Activated naive CD4-positive, alpha-beta T cell treated with anti-CD3 and anti-CD28 coated beads, Interleukin-2, amount 50 U/mL, for 24 hours (primary cell): ENCODE results near the gene CELF4.

Experiments used
- H3K27ac Mint-ChIP-seq: one replicate; pipeline ENCODE4 v1.8.0; 2021; ENCODE audit warnings: mild to moderate bottlenecking, mixed read lengths
- H3K27me3 Mint-ChIP-seq: one replicate; pipeline ENCODE4 v1.8.0; 2021; ENCODE audit warnings: mixed read lengths
- H3K36me3 Mint-ChIP-seq: one replicate; pipeline ENCODE4 v1.8.0; 2021; ENCODE audit warnings: mixed read lengths
- H3K4me1 Mint-ChIP-seq: one replicate; pipeline ENCODE4 v1.8.0; 2021; ENCODE audit warnings: mixed read lengths
- H3K4me3 Mint-ChIP-seq: one replicate; pipeline ENCODE4 v1.8.0; 2021; ENCODE audit warnings: mild to moderate bottlenecking, mixed read lengths
- H3K9me3 Mint-ChIP-seq: one replicate; pipeline ENCODE4 v1.8.0; 2021; ENCODE audit warnings: mixed read lengths

The CELF4 gene

DNA sequence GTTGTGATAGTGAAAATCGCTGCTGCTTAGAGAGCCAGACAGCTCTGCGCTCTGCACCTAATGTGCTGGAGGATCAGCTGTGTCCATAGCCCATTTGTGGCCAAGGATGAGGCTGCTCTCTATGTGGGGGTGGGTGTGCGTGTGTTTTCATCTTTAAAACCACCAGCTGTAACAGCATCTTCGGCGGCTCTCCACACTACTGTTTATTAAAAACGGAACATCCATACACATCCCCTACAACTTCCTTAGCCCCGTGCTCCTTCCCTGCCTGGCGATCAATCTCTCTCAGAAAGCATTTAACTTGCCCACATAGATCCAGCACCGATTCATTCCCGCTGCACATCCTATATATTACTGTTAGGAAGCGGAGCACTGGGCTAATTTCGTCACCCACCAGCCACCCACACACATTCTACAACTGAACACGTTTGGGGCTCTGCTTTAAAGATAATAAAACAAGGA is 1.6 kb downstream of the CELF4 start:
- Mint-ChIP-seq H3K9me3 (no peaks in the 10 kb centered on the region), H3K27ac (no peak overlapping the region), H3K4me1 (peaks cover 20% of the 10 kb centered on the region), H3K4me3 (no peak overlapping the region), H3K36me3 (no peaks in the 10 kb centered on the region), H3K27me3 (peaks cover 44% of the 10 kb centered on the region)

DNA sequence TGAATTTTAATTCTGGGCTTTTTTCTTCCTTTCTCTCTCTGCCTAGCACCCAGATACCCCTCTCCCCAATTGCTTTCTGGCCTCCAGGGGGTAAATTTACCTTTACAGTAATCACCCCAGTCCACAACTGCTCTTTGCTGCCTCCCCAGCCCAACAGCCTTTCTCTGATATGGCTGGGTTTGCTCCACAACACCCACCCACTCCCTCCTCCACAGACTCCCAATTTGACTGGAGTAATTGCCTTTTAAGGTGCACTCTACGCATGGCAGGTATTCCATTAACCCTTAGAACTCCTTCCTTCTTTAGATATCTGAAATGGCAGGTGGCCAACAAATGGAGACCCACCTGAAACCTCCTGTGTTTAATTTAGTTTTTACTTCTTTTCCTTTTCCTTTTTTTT is 3.6 kb downstream of the CELF4 start:
- no peaks in the 10 kb centered on the region for H3K9me3 Mint-ChIP-seq
- H3K27me3 Mint-ChIP-seq, result peaks cover 32% of the 10 kb centered on the region

DNA sequence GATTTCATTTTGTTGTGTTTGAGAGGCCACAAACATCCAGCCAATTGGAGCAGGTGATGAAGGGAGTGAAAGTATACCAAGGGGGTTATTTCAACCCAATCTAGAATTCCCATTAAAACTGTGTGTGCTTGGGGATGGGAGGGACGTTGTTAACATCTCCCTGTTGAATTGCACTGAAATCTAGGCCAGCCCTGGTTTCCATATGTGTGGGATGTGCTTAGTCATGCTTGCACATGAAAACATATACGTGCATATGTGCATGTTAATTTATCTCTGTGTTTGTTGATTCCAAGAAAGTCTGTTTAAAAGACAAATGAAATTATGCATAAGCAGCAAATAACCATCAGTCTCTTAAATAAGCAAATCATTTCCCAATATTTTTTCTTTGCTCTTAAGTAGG is 5.6 kb downstream of the CELF4 start:
- Mint-ChIP-seq H3K4me3 (no peak overlapping the region), H3K27me3 (peaks cover 21% of the 10 kb centered on the region), H3K36me3 (no peaks in the 10 kb centered on the region), H3K27ac (no peak overlapping the region), H3K9me3 (no peaks in the 10 kb centered on the region), H3K4me1 (no peaks in the 10 kb centered on the region)

More for the DNA sequence above, 3.6 kb downstream of the CELF4 start:
- Mint-ChIP-seq H3K36me3 (no peaks in the 10 kb centered on the region), H3K4me1 (peaks cover 11% of the 10 kb centered on the region), H3K4me3 (no peak overlapping the region), H3K27ac (no peak overlapping the region)

DNA sequence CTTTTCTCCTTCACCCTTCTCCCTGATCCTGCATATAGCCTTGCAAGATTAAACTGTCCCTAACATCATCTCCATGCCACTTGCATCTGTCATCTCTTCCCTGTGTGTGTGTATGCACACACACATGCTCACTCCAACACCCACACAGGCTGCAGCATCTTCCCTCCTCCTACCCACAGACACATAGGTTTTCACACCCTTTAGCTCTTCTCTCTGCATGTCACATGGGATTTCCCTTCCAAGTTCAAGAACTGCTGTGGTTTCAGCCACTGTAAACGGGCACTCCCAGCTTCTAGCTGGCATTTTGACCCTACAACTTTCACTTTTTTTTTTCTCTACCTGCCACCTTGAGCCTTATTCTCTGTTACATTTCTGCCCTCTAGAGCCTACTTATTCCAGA is 6.4 kb downstream of the CELF4 start:
- Mint-ChIP-seq H3K4me1 (no peaks in the 10 kb centered on the region), H3K9me3 (no peaks in the 10 kb centered on the region), H3K27ac (no peak overlapping the region), H3K4me3 (no peak overlapping the region), H3K36me3 (no peaks in the 10 kb centered on the region), H3K27me3 (peaks cover 14% of the 10 kb centered on the region)

DNA sequence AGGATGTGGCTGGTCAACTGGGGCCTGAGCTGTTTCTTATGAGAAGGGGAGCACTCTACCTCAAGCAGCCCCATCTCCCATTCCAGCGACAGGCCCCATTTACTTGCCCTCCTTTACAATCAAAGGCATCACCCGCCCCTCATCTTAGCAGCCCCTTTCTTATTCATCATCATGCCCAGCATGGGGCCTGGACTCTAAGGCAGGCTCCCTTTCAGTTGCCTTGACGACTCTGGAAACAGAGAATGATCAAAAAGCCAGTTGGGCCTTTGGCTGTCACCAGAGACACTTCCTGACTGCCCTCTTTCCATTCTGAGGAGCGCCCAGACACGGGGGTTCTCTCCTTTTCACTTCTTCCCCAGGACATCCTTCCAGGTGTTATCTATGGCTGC is 11.2 kb downstream of the CELF4 start:
- Mint-ChIP-seq H3K36me3 (no peaks in the 10 kb centered on the region), H3K4me3 (no peak overlapping the region), H3K9me3 (no peaks in the 10 kb centered on the region), H3K4me1 (no peaks in the 10 kb centered on the region), H3K27ac (no peak overlapping the region), H3K27me3 (peaks cover 2% of the 10 kb centered on the region)

DNA sequence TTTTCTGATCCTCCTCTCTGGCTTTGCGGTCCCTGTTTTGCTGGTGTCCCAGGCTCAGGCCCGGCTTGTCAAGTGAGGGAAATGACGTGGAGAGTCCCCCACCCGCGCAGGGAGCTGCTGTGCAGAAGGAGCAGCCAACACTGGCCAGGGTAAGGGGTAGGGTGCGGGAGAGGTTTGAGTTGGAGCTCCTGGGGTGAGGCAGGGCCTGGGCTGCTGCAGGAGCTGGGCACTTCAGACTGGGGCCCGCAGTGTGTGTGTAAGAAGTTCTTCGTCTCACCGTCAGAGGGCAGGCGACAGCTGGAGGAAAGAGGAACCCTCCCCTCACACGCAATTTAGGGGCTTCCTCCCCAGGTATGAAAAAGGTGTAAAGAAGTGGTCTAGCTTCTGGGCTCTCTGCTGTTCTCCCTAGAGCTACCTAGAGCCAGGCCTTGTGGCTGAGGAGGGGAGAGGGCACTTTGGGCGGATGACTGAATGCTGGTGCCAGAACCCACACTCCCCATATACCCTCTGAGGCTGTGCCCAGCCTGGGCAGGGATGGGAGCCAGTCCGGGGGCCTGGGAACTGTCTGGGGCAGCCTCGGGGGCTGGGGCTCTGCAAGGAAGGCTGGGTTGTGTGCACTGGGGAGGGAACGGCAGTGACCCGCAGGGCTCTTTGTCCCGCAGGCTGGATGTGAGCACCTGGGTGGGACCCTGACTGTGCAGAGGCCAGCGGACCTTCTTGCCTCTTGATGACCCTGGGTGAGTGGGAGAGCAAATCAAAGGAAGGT is 11.8 kb downstream of the CELF4 start:
- Mint-ChIP-seq H3K27me3 (peaks cover 2% of the 10 kb centered on the region), H3K4me1 (no peaks in the 10 kb centered on the region), H3K4me3 (no peak overlapping the region), H3K27ac (no peak overlapping the region), H3K9me3 (no peaks in the 10 kb centered on the region), H3K36me3 (no peaks in the 10 kb centered on the region)

DNA sequence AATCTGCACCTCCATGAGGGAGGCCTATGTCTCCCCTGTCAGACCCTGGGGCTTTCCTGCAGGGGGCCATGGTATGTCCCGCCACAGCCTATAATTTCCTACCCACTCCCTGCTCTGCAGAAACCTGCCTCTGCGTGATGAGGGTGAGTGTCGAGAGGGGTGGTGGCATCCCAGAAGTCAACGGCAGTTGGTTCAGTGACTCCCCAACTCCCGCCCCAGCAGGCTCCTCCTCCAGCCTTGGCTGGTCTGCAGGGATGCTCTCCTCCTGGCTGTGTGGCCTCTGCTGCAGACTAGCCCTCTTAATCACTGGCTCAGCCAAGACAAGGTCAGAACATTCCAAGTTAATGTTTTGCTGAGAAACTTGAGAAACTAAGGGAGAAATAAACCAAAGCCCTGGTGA is 13.3 kb downstream of the CELF4 start:
- no peak overlapping the region for H3K4me3 Mint-ChIP-seq
- no peaks in the 10 kb centered on the region for H3K36me3 Mint-ChIP-seq
- H3K9me3 Mint-ChIP-seq, result no peaks in the 10 kb centered on the region
- peaks cover 2% of the 10 kb centered on the region for H3K27me3 Mint-ChIP-seq
- no peaks in the 10 kb centered on the region for H3K4me1 Mint-ChIP-seq
- no peak overlapping the region for H3K27ac Mint-ChIP-seq

DNA sequence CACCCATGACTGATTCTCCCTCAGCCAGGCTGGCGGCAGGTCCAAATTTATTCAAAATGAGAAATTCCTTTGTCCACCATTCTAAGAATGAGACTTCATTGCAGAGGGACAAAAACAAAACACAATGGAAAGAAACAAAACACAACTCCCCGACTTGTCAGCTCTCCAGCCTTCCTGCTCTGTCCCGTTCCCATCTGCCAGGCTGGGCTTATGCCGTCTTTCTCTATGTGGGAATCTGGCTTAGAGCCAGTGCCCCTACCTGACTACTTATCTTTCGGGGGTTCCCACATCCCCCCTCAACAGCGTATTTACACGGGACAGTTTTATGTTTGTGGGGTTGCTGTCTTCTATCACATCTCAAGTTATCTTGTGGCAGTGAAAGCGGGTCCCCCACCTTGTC is 13.8 kb downstream of the CELF4 start:
- no peak overlapping the region for H3K4me3 Mint-ChIP-seq
- H3K36me3 Mint-ChIP-seq, result no peaks in the 10 kb centered on the region
- no peaks in the 10 kb centered on the region for H3K9me3 Mint-ChIP-seq
- H3K27me3 Mint-ChIP-seq, result peaks cover 2% of the 10 kb centered on the region
- no peaks in the 10 kb centered on the region for H3K4me1 Mint-ChIP-seq
- no peak overlapping the region for H3K27ac Mint-ChIP-seq

DNA sequence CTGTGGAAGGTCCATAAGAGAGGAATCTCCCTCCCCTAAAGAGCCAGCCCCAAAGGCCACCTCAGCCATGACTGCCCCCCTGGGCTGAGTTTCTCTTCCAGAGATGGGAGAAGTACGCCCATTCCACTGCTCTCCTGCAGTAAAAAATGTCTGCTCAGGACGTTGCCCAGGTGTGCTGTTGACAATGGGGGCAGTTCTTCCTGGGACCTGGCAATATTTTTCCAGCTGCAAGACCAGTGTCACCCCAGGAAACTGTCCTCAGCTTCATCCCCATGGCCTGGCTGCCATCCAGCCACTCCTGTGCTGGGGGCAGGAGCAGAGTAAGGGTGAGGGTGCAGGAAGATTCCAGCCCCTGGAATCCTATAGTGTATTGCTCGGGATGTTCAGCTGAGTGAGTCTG is 14.3 kb downstream of the CELF4 start:
- no peaks in the 10 kb centered on the region for H3K9me3 Mint-ChIP-seq
- H3K36me3 Mint-ChIP-seq, result no peaks in the 10 kb centered on the region
- H3K27me3 Mint-ChIP-seq, result peaks cover 2% of the 10 kb centered on the region
- no peak overlapping the region for H3K27ac Mint-ChIP-seq
- H3K4me1 Mint-ChIP-seq, result no peaks in the 10 kb centered on the region
- H3K4me3 Mint-ChIP-seq, result no peak overlapping the region

DNA sequence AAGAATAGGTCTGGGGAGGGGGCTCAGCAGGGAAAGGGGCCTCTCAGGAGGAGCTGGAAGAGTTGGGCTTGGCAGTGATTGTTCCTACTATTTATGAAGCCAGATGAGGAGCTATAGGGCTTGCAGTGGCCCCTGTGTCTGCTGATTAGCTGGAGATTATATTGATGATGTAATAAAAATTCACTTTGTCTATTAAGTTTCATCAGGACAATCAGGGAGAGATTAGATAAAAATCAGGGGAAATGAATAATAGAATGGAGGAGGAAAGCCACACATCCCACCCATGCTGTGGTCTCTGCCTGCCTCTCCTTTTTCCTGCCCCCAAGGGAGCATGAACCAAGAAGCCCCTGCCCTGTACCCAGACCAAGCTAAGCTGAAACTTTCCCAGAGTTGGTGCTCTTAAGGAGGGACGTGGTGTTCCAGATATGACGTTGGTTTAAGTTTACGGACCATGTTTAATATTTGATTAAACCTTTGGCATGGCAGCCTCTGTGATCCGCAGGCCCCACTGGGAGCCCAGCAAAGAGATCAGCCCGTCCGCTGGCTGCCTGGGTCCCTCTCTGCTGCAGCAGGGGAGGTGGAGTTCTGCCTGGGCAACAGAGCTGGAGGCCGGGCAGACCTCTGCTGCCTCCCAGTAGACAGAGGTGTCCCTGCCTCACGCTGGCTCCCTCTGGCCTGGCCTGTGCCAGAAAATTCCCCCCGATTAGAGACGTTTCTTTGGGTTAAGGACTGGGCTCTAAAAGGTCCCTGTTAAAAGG is 15.3 kb downstream of the CELF4 start:
- H3K27me3 Mint-ChIP-seq, result peaks cover 2% of the 10 kb centered on the region
- H3K4me1 Mint-ChIP-seq, result no peaks in the 10 kb centered on the region
- no peak overlapping the region for H3K4me3 Mint-ChIP-seq
- no peak overlapping the region for H3K27ac Mint-ChIP-seq
- no peaks in the 10 kb centered on the region for H3K9me3 Mint-ChIP-seq
- H3K36me3 Mint-ChIP-seq, result no peaks in the 10 kb centered on the region

DNA sequence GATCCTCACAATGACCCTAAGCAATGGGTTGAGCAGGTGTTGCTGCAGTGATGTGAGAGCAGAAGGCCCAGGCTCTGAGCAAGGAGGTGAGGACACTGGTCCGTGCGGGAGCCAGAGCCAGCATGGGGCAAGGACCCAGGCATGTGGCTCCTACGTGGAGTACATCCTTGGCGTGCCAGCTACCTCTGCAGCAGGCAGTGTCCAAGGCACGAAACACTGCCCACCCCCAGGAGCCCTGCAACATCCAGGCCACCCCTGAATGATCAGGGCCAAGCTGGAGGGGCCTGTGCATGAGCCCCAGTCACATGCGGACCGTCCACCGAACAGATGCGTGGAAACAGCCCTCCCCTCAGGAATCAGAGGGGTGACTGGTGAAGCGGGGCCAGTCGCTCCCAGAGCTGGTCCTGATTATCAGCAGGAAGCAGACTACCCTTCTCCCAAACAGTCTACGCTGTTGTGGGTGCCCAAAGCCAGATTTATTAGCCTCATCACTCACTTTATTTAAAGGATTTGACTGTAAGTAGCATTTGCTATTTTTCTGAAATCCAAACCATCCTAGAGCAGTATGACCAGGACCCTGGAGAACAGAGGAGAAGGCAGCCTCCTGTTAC is 16.8 kb downstream of the CELF4 start:
- Mint-ChIP-seq H3K9me3 (no peaks in the 10 kb centered on the region), H3K27me3 (peaks cover 2% of the 10 kb centered on the region), H3K4me3 (no peak overlapping the region), H3K27ac (no peak overlapping the region), H3K4me1 (no peaks in the 10 kb centered on the region), H3K36me3 (no peaks in the 10 kb centered on the region)

DNA sequence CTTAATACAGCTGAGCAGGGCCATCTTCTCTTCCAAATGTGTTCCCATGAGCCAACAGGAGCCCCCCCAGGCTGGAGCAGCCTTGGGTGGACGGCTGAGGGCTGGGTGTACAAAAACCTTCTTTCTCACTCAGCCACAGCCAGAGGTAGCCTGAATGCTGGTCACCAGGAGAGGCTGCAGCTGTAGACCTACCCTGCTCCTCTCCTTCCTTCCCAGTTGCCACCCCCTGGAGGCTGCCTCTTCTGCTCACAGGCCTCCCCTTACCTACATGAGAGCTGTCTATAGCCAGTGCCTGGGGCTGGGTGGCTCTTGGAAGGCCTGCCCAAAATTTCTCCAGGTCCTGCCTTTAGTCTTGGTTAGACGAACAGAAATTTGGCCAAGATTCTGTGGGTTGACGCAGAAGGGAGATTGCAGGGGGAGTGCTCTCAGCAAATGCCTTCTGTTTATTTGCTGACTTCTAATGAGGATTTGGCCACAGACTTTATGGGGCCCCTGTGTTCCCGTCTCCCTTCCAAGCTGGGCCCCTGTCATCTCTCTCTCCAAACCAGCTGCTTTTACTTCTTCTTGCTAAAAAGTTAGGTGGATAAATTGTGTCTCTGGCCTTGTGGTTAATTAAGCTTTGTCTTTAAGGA is 18.3 kb downstream of the CELF4 start:
- H3K27me3 Mint-ChIP-seq, result peaks cover 2% of the 10 kb centered on the region
- no peak overlapping the region for H3K27ac Mint-ChIP-seq
- no peaks in the 10 kb centered on the region for H3K9me3 Mint-ChIP-seq
- H3K4me1 Mint-ChIP-seq, result no peaks in the 10 kb centered on the region
- H3K4me3 Mint-ChIP-seq, result no peak overlapping the region
- H3K36me3 Mint-ChIP-seq, result no peaks in the 10 kb centered on the region

DNA sequence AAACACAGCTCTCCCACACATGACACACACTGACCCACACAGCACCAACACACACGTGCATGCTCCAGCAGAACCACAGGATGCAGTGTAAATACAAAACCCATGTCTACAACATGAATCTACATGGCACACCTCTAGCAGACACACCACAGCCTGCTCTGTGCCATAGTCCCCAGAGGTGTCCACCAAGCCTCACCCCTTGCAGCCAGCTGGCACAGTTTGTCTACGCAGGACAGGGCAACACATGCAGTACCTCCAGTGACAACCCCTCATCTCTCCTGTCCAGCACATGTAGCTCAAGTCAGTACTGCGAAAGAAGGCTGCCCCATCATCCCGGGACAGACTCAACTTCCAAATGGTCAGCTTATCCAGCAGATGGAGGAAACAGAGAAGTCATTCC is 18.9 kb downstream of the CELF4 start:
- Mint-ChIP-seq H3K36me3 (no peaks in the 10 kb centered on the region), H3K27me3 (peaks cover under 1% of the 10 kb centered on the region), H3K27ac (no peak overlapping the region), H3K4me3 (no peak overlapping the region), H3K9me3 (no peaks in the 10 kb centered on the region), H3K4me1 (no peaks in the 10 kb centered on the region)

DNA sequence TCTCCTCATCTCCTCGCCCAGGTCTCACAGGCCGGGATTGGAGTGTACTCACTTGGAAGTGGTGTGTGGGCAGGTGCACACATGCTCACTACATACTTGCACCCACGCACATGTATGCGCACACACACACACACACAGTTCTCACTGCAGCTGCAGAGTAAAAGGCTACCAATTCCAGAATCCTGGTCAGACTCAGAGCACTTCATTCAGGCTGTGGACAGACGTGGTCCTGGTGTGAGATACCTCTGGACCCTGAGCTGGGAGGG is 19.4 kb downstream of the CELF4 start:
- H3K27me3 Mint-ChIP-seq, result peaks cover 4% of the 10 kb centered on the region

DNA sequence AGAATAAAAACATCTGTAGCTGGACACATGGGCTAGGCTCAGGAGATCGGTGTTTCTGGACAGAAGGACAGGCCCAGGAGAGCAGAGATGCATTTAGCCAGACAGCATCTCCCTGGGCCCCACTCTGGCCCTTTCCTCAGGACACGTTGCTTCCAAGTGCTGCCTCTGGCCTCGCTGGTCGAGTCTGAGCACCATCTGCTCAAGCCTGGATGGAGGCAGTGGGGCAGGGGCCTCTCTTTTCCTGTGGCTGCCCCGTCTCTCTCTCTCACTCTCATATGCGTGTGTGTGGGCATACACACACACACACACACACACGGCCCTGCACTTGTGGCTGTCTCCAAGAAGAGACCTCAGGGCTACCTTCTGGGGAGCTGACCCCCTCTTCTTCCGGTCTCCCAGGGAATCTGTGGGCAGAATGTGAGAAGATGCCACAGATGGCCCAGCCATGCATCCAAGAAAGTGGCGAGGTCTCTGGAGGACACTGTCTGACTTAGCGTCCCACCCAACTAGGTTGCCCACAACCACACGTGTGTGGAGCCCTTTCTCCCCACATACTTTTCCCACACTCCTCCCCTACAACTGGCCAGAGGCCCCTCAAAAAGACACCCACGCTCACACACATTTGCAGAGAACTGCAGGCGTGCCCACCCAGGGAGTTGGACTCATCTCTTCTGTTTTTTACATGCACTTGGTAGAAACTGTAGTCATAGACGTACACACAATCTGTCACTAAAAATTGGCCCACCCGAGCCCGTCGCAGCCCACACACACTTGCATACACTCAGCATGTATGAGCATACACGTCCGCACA is 19.9 kb downstream of the CELF4 start:
- no peak overlapping the region for H3K27ac Mint-ChIP-seq
- H3K9me3 Mint-ChIP-seq, result no peaks in the 10 kb centered on the region
- no peaks in the 10 kb centered on the region for H3K4me1 Mint-ChIP-seq
- H3K36me3 Mint-ChIP-seq, result no peaks in the 10 kb centered on the region
- H3K27me3 Mint-ChIP-seq, result peaks cover 6% of the 10 kb centered on the region
- no peak overlapping the region for H3K4me3 Mint-ChIP-seq

More for the DNA sequence above, 19.4 kb downstream of the CELF4 start:
- H3K4me3 Mint-ChIP-seq, result no peak overlapping the region
- no peaks in the 10 kb centered on the region for H3K9me3 Mint-ChIP-seq
- H3K27ac Mint-ChIP-seq, result no peak overlapping the region
- no peaks in the 10 kb centered on the region for H3K4me1 Mint-ChIP-seq
- no peaks in the 10 kb centered on the region for H3K36me3 Mint-ChIP-seq
